Measurements from ENCODE around the gene PALD1. TPM values are rescaled to one million over a fixed set of nuclear protein-coding genes. Genes with fewer than 3 reads are reported as not detected.
A peak's percentile ranks its signal among the peaks of the same experiment; 100 is the strongest.

PALD1 gene
- total and polyA plus RNA-seq, 2 of the 13 experiments (the other 11 are each of a cell fraction or from before 2014, with no cell fraction given), result 0.07 to 0.09 TPM

DNA sequence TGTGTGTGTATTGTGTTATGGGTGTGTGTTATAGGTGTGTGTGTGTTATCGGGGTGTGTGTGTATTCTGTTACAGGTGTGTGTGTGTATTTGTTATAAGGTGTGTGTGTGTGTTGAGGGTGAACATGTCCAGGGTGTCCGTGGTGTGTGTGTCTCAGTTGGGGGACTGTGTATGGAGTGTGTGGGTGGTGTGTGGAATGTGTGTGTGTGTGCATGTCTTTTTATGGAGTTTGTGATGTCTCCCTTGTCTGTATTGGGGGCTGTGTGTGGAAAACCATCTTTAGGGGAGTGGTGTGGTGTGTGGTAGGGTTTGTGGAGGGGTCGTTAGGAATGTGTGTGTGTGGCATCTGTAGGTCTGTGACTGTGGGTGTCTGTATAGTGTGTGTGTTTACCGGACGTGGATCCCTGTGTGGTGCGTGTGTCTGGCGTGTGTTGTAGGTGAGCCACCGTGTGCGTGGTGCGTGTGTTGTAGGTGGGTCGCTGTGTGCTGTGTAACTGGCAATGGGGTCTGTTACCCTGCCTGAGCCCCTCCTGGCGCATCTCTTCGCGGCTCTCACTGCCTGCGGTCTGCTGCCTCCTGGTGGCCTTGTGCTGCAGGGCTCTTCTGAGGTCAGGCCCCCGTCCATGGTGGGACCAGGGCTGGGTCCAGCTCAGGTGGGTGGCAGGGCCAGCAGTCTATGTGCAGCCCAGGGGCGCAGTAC, 61.7 kb downstream of the PALD1 start (continued):
- TF ChIP-seq, protein P1, sequence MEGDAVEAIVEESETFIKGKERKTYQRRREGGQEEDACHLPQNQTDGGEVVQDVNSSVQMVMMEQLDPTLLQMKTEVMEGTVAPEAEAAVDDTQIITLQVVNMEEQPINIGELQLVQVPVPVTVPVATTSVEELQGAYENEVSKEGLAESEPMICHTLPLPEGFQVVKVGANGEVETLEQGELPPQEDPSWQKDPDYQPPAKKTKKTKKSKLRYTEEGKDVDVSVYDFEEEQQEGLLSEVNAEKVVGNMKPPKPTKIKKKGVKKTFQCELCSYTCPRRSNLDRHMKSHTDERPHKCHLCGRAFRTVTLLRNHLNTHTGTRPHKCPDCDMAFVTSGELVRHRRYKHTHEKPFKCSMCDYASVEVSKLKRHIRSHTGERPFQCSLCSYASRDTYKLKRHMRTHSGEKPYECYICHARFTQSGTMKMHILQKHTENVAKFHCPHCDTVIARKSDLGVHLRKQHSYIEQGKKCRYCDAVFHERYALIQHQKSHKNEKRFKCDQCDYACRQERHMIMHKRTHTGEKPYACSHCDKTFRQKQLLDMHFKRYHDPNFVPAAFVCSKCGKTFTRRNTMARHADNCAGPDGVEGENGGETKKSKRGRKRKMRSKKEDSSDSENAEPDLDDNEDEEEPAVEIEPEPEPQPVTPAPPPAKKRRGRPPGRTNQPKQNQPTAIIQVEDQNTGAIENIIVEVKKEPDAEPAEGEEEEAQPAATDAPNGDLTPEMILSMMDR (CRISPR knock-in tag; IDR thresholded peaks at IDR 0.05), result peak; percentile 94
- TF ChIP-seq TAF15 (IDR thresholded peaks at IDR 0.05; ENCODE audit: low read depth, low read length, poor library complexity, severe bottlenecking) (no peak), ZNF563 (CRISPR knock-in tag; IDR thresholded peaks at IDR 0.05) (no peak), REPIN1 (CRISPR knock-in tag; IDR thresholded peaks at IDR 0.05; ENCODE audit: borderline replicate concordance, low read depth) (peak; percentile 30; the same call in 1 of the 2 replicates), ZNF687 (CRISPR knock-in tag; IDR thresholded peaks at IDR 0.05) (peak; percentile 20; the same call in 1 of the 2 replicates), HNRNPLL (IDR thresholded peaks at IDR 0.05; ENCODE audit: low read depth, low read length, poor library complexity, severe bottlenecking) (peak; percentile 26), ZSCAN21 (CRISPR knock-in tag; IDR thresholded peaks at IDR 0.05; ENCODE audit: borderline replicate concordance) (peak; percentile 28; the same call in 1 of the 2 replicates), SMC3 (IDR thresholded peaks at IDR 0.05; ENCODE audit: low read length) (peak; percentile 35; the same call in 1 of the 2 replicates), ZFP1 (CRISPR knock-in tag; IDR thresholded peaks at IDR 0.05) (no peak), BATF2 (CRISPR knock-in tag; IDR thresholded peaks at IDR 0.05) (no peak), ZNF350 (CRISPR knock-in tag; IDR thresholded peaks at IDR 0.05; ENCODE audit: borderline replicate concordance, low read depth) (0 out of 2 replicates have a peak, but pooled peaks have one; percentile 16), MIER3 (CRISPR knock-in tag; IDR thresholded peaks at IDR 0.05; ENCODE audit: borderline replicate concordance) (no peak), RAD21 (CRISPR knock-in tag; IDR thresholded peaks at IDR 0.05) (peak; percentile 77)
- TF ChIP-seq, protein P2, sequence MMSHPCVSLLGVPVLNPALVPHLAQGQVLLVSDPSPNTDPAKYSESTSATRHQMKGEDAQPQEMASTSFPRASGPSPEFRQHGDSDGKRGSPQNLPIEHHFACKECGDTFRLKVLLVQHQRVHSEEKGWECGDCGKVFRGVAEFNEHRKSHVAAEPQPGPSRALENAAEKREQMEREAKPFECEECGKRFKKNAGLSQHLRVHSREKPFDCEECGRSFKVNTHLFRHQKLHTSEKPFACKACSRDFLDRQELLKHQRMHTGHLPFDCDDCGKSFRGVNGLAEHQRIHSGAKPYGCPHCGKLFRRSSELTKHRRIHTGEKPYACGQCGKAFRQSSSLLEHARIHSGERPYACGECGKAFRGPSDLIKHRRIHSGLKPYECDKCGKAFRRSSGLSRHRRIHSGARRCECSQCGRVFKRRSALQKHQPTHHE (CRISPR knock-in tag; IDR thresholded peaks at IDR 0.05; ENCODE audit: borderline replicate concordance), result no peak

Data from HepG2 (cell line).